ENCODE measurements around the gene SLC11A1.
A peak's percentile ranks its signal among the peaks of the same experiment; 100 is the strongest.

Gene SLC11A1

GRCh38 chr2:218406209-218406948 lies 24.3 kb downstream of the SLC11A1 start (continued):
- TF ChIP-seq PRDM6 (tag by site-specific recombination; IDR thresholded peaks at IDR 0.05) (no peak), KLF10 (tag by site-specific recombination; IDR thresholded peaks at IDR 0.05) (peak; percentile 60; the same call in 1 of the 2 replicates), FEZF1 (tag by site-specific recombination; IDR thresholded peaks at IDR 0.05) (no peak), ZNF146 (tag by site-specific recombination; IDR thresholded peaks at IDR 0.05) (no peak), ZBTB7A (tag by site-specific recombination; IDR thresholded peaks at IDR 0.05; ENCODE audit: low read depth) (0 out of 2 replicates have a peak, but pooled peaks have one; percentile 29), ZNF433 (tag by site-specific recombination; IDR thresholded peaks at IDR 0.05; ENCODE audit: low read depth) (no peak), ZFP37 (tag by site-specific recombination; IDR thresholded peaks at IDR 0.05) (0 out of 2 replicates have a peak, but pooled peaks have one; percentile 24), OVOL3 (tag by site-specific recombination; IDR thresholded peaks at IDR 0.05) (no peak), ZNF48 (tag by site-specific recombination; IDR thresholded peaks at IDR 0.05) (no peak), ZNF513 (tag by site-specific recombination; IDR thresholded peaks at IDR 0.05) (no peak), ZSCAN30 (tag by site-specific recombination; IDR thresholded peaks at IDR 0.05) (peak; percentile 49; the same call in 1 of the 2 replicates), SETDB1 (IDR thresholded peaks at IDR 0.05; ENCODE audit: insufficient read length, low read length) (no peak), ZNF112 (tag by site-specific recombination; IDR thresholded peaks at IDR 0.05) (no peak), ZNF140 (tag by site-specific recombination; IDR thresholded peaks at IDR 0.05) (no peak), ZEB2 (tag by site-specific recombination; IDR thresholded peaks at IDR 0.05) (0 out of 2 replicates have a peak, but pooled peaks have one; percentile 22), GLI2 (tag by site-specific recombination; IDR thresholded peaks at IDR 0.05; ENCODE audit: borderline replicate concordance, low read depth) (no peak), REPIN1 (tag by site-specific recombination; IDR thresholded peaks at IDR 0.05; ENCODE audit: low read depth) (no peak), ZNF280C (tag by site-specific recombination; IDR thresholded peaks at IDR 0.05) (no peak), ZNF202 (tag by site-specific recombination; IDR thresholded peaks at IDR 0.05; ENCODE audit: borderline replicate concordance) (no peak), ZFHX2 (tag by site-specific recombination; conservative IDR thresholded peaks at IDR 0.05) (peak; percentile 24), ZNF747 (tag by site-specific recombination; IDR thresholded peaks at IDR 0.05) (no peak), ZNF394 (tag by site-specific recombination; IDR thresholded peaks at IDR 0.05; ENCODE audit: borderline replicate concordance) (no peak), ZNF76 (tag by site-specific recombination; IDR thresholded peaks at IDR 0.05; ENCODE audit: borderline replicate concordance, low read depth) (peak; percentile 30; the same call in 1 of the 2 replicates), ZNF560 (tag by site-specific recombination; IDR thresholded peaks at IDR 0.05; ENCODE audit: borderline replicate concordance) (no peak), ZNF549 (tag by site-specific recombination; IDR thresholded peaks at IDR 0.05) (no peak)
- TF ChIP-seq, protein P1, sequence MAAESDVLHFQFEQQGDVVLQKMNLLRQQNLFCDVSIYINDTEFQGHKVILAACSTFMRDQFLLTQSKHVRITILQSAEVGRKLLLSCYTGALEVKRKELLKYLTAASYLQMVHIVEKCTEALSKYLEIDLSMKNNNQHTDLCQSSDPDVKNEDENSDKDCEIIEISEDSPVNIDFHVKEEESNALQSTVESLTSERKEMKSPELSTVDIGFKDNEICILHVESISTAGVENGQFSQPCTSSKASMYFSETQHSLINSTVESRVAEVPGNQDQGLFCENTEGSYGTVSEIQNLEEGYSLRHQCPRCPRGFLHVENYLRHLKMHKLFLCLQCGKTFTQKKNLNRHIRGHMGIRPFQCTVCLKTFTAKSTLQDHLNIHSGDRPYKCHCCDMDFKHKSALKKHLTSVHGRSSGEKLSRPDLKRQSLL (tag by site-specific recombination; IDR thresholded peaks at IDR 0.05) = peak; percentile 98
- TF ChIP-seq, protein P2, sequence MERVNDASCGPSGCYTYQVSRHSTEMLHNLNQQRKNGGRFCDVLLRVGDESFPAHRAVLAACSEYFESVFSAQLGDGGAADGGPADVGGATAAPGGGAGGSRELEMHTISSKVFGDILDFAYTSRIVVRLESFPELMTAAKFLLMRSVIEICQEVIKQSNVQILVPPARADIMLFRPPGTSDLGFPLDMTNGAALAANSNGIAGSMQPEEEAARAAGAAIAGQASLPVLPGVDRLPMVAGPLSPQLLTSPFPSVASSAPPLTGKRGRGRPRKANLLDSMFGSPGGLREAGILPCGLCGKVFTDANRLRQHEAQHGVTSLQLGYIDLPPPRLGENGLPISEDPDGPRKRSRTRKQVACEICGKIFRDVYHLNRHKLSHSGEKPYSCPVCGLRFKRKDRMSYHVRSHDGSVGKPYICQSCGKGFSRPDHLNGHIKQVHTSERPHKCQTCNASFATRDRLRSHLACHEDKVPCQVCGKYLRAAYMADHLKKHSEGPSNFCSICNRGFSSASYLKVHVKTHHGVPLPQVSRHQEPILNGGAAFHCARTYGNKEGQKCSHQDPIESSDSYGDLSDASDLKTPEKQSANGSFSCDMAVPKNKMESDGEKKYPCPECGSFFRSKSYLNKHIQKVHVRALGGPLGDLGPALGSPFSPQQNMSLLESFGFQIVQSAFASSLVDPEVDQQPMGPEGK (tag by site-specific recombination; IDR thresholded peaks at IDR 0.05) = peak; percentile 99
- TF ChIP-seq, protein P3, sequence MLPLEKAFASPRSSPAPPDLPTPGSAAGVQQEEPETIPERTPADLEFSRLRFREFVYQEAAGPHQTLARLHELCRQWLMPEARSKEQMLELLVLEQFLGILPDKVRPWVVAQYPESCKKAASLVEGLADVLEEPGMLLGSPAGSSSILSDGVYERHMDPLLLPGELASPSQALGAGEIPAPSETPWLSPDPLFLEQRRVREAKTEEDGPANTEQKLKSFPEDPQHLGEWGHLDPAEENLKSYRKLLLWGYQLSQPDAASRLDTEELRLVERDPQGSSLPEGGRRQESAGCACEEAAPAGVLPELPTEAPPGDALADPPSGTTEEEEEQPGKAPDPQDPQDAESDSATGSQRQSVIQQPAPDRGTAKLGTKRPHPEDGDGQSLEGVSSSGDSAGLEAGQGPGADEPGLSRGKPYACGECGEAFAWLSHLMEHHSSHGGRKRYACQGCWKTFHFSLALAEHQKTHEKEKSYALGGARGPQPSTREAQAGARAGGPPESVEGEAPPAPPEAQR (tag by site-specific recombination; IDR thresholded peaks at IDR 0.05) = no peak
